Thymus (tissue), 11 donors: ENCODE results near the gene KDM8. TPM values are rescaled to one million over a fixed set of nuclear protein-coding genes. Genes with fewer than 3 reads are reported as not detected.

Experiments
- DNase-seq, 9 donors: peaks; one replicate each; pipeline ENCODE4 v3.0.0-alpha.2; 2013; ENCODE audit warnings: low spot score in 9 of 9, low read depth in 6 of 9, missing footprints in 1 of 9
- H3K27ac ChIP-seq, 2 donors: one replicate each; pipeline ENCODE4 v1.5.1; 2013; ENCODE audit warnings: control low read depth in 1 of 2, low read depth in 1 of 2, low read length in 1 of 2, mild to moderate bottlenecking in 1 of 2, moderate library complexity in 1 of 2
- H3K27me3 ChIP-seq, 2 donors: one replicate each; pipeline ENCODE4 v1.5.1; 2013; ENCODE audit warnings: low read length in 1 of 2; ENCODE audit not compliant: control insufficient read depth in 2 of 2, insufficient read depth in 1 of 2
- H3K36me3 ChIP-seq, 2 donors: one replicate each; pipeline ENCODE4 v1.5.1; 2013; ENCODE audit warnings: low read length in 1 of 2, mild to moderate bottlenecking in 1 of 2, moderate library complexity in 1 of 2; ENCODE audit not compliant: control insufficient read depth in 2 of 2, insufficient read depth in 2 of 2
- H3K4me1 ChIP-seq, 2 donors: one replicate each; pipeline ENCODE4 v1.5.1; 2013; ENCODE audit warnings: low read length in 2 of 2; ENCODE audit not compliant: control insufficient read depth in 2 of 2, insufficient read depth in 2 of 2
- H3K4me3 ChIP-seq, 2 donors: one replicate each; pipeline ENCODE4 v1.5.1; 2013; ENCODE audit warnings: low read length in 2 of 2, control low read depth in 1 of 2, mild to moderate bottlenecking in 1 of 2
- H3K9me3 ChIP-seq, 2 donors: one replicate each; pipeline ENCODE4 v1.5.1; 2013; ENCODE audit warnings: low read length in 1 of 2, mild to moderate bottlenecking in 1 of 2; ENCODE audit not compliant: control insufficient read depth in 2 of 2, insufficient read depth in 1 of 2
- WGBS: extraction: QIAGEN DNeasy Blood & Tissue Kit; methylation state at CpG from one replicate; pipeline ENCODE4 v1.1.7; 2013; 5-methylcytosine and 5-hydroxymethylcytosine counted together
- polyA plus RNA-seq: library from polyadenylated mRNA; stranded (reverse); fragments of 200-250 nt; gene quantifications from one replicate; pipeline ENCODE4 v1.2.3, GENCODE V29; 2013
- total RNA-seq: library from RNA; stranded (reverse); fragments of 120-200 nt; gene quantifications from one replicate; pipeline ENCODE4 v1.2.4, GENCODE V29; 2013
- donor health status: healthy.

Gene KDM8
- total and polyA plus RNA-seq, 2 donors, result 6.2 to 7.1 TPM

GRCh38 chr16:27171584-27171983 is 31.7 kb upstream of the KDM8 start:
- H3K9me3 ChIP-seq, result peaks cover 0 to 1% of the 10 kb centered on the region in 2 donors
- no peak overlapping the region for H3K4me3 ChIP-seq
- H3K36me3 ChIP-seq, result no peaks in the 10 kb centered on the region
- no peak overlapping the region for H3K27ac ChIP-seq
- 97% methylated on average over 4 of the region's 4 CpGs for WGBS
- H3K4me1 ChIP-seq, result peaks cover 23 to 43% of the 10 kb centered on the region in 2 donors
- no peak for DNase-seq
- peaks cover 0 to 3% of the 10 kb centered on the region in 2 donors for H3K27me3 ChIP-seq

- Histone ChIP-seq H3K36me3 (no peaks in the 10 kb centered on the region), H3K27ac (peak overlapping the region in 1 of 2 donors; percentile 66), H3K4me3 (no peak overlapping the region), H3K9me3 (peaks cover 0 to 1% of the 10 kb centered on the region in 2 donors), H3K27me3 (no peaks in the 10 kb centered on the region), H3K4me1 (peaks cover 29 to 50% of the 10 kb centered on the region in 2 donors)
- WGBS, result 2% methylated on average over 8 of the region's 8 CpGs
- peak in 6 of 9 donors; percentile 42 to 88 (median 59) for DNase-seq
Observed at GRCh38 chr16:27174007-27174406, 29.3 kb upstream of the KDM8 start.

GRCh38 chr16:27174798-27175197 is 28.5 kb upstream of the KDM8 start:
- H3K4me1 ChIP-seq, result peaks cover 30 to 53% of the 10 kb centered on the region in 2 donors

GRCh38 chr16:27175888-27176287 is 27.4 kb upstream of the KDM8 start:
- H3K4me3 ChIP-seq, result no peak overlapping the region
- no peaks in the 10 kb centered on the region for H3K27me3 ChIP-seq
- WGBS, result 99% methylated on average over 8 of the region's 8 CpGs
- H3K4me1 ChIP-seq, result peaks cover 27 to 46% of the 10 kb centered on the region in 2 donors
- H3K27ac ChIP-seq, result no peak overlapping the region
- peaks cover 0 to 1% of the 10 kb centered on the region in 2 donors for H3K9me3 ChIP-seq
- H3K36me3 ChIP-seq, result no peaks in the 10 kb centered on the region
- DNase-seq, result no peak

More at GRCh38 chr16:27174798-27175197, 28.5 kb upstream of the KDM8 start:
- Histone ChIP-seq H3K27ac (peak overlapping the region in 1 of 2 donors; percentile 47), H3K4me3 (no peak overlapping the region), H3K27me3 (no peaks in the 10 kb centered on the region), H3K9me3 (peaks cover 0 to 1% of the 10 kb centered on the region in 2 donors), H3K36me3 (no peaks in the 10 kb centered on the region)
- 22% methylated on average over 6 of the region's 6 CpGs for WGBS
- no peak for DNase-seq

GRCh38 chr16:27177031-27177774 is 26.1 kb upstream of the KDM8 start:
- H3K27ac ChIP-seq, result no peak overlapping the region
- H3K36me3 ChIP-seq, result no peaks in the 10 kb centered on the region
- no peak for DNase-seq
- no peaks in the 10 kb centered on the region for H3K27me3 ChIP-seq
- WGBS, result 96% methylated on average over 13 of the region's 13 CpGs
- H3K4me3 ChIP-seq, result no peak overlapping the region
- H3K9me3 ChIP-seq, result no peaks in the 10 kb centered on the region
- peaks cover 27 to 46% of the 10 kb centered on the region in 2 donors for H3K4me1 ChIP-seq

- Histone ChIP-seq H3K9me3 (no peaks in the 10 kb centered on the region), H3K4me3 (no peak overlapping the region), H3K27ac (no peak overlapping the region), H3K4me1 (peaks cover 12 to 27% of the 10 kb centered on the region in 2 donors), H3K27me3 (no peaks in the 10 kb centered on the region), H3K36me3 (no peaks in the 10 kb centered on the region)
- WGBS, result 32% methylated on average over 13 of the region's 13 CpGs
- peak in 8 of 9 donors; percentile 59 to 92 (median 86) for DNase-seq
Observed at GRCh38 chr16:27179500-27180072, 23.7 kb upstream of the KDM8 start.

GRCh38 chr16:27181019-27181790 is 22.1 kb upstream of the KDM8 start:
- H3K27ac ChIP-seq, result no peak overlapping the region
- no peak overlapping the region for H3K4me3 ChIP-seq
- no peaks in the 10 kb centered on the region for H3K27me3 ChIP-seq
- 97% methylated on average over 8 of the region's 8 CpGs for WGBS
- no peaks in the 10 kb centered on the region for H3K9me3 ChIP-seq
- peaks cover 10 to 16% of the 10 kb centered on the region in 2 donors for H3K4me1 ChIP-seq
- no peak for DNase-seq
- H3K36me3 ChIP-seq, result no peaks in the 10 kb centered on the region

GRCh38 chr16:27182906-27183405 is 20.4 kb upstream of the KDM8 start:
- no peak for DNase-seq
- 96% methylated on average over 7 of the region's 7 CpGs for WGBS
- H3K36me3 ChIP-seq, result no peaks in the 10 kb centered on the region
- H3K27ac ChIP-seq, result no peak overlapping the region
- H3K4me3 ChIP-seq, result no peak overlapping the region
- peaks cover 10 to 16% of the 10 kb centered on the region in 2 donors for H3K4me1 ChIP-seq
- no peaks in the 10 kb centered on the region for H3K27me3 ChIP-seq
- no peaks in the 10 kb centered on the region for H3K9me3 ChIP-seq

GRCh38 chr16:27185776-27186130 is 17.6 kb upstream of the KDM8 start:
- Histone ChIP-seq H3K4me3 (no peak overlapping the region), H3K27me3 (no peaks in the 10 kb centered on the region), H3K9me3 (no peaks in the 10 kb centered on the region), H3K4me1 (peaks cover 0 to 6% of the 10 kb centered on the region in 2 donors), H3K36me3 (no peaks in the 10 kb centered on the region), H3K27ac (no peak overlapping the region)
- WGBS, result 93% methylated on average over 1 of the region's 1 CpG
- DNase-seq, result no peak
